ENCODE data around the gene PNPLA7. TPM values are rescaled to one million over a fixed set of nuclear protein-coding genes. Genes with fewer than 3 reads are reported as not detected.
A peak's percentile ranks its signal among the peaks of the same experiment; 100 is the strongest.

Gene PNPLA7
- total RNA-seq, 4 donors from 2014 or later = 10.1 to 23.6 (median 11.6) TPM

DNA sequence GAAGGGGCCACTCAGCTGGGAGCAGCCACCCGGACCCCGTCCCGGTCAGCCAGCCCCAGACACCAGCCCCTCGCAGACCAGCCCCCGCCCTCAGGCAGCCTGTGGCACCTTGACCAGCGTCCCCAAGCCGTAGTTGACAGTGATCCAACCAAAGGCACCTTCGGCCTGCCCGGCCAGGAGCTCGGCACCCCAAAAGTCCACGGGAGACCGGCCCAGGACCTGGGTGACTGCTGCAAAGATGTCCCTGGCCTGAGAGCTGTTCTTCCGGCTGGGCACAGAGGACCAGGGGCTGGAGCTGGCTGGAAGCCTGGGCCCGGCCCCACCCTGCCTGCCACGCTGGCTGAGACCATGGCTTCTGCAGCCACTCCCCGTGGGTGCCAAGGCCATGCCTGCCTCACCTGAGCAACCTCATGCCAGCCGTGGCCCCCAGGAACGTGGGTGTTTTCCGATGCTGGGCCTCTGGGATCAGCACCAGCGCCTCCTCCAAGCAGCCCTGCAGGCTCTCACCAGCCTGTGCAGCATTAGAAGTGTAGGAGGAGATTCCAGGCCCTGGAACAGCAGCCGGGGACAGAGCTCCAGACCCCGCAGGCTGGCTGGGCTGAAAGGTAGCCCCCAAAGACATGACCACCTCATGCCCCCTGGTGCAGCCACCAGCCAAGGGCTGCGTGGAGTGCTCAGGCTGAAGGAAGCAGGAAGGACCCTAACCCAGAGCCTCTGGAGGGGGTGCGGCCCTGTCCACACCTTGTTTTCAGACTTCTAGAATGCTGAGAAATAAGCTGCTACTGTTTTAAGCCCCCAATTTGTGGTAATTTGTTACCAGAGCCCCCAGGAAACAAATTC lies 113.2 kb downstream of the PNPLA7 start:
- TF ChIP-seq POLR2A (IDR thresholded peaks at IDR 0.05) = no peak
- TF ChIP-seq, protein P1, sequence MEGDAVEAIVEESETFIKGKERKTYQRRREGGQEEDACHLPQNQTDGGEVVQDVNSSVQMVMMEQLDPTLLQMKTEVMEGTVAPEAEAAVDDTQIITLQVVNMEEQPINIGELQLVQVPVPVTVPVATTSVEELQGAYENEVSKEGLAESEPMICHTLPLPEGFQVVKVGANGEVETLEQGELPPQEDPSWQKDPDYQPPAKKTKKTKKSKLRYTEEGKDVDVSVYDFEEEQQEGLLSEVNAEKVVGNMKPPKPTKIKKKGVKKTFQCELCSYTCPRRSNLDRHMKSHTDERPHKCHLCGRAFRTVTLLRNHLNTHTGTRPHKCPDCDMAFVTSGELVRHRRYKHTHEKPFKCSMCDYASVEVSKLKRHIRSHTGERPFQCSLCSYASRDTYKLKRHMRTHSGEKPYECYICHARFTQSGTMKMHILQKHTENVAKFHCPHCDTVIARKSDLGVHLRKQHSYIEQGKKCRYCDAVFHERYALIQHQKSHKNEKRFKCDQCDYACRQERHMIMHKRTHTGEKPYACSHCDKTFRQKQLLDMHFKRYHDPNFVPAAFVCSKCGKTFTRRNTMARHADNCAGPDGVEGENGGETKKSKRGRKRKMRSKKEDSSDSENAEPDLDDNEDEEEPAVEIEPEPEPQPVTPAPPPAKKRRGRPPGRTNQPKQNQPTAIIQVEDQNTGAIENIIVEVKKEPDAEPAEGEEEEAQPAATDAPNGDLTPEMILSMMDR (IDR thresholded peaks at IDR 0.05) = no peak
- intact Hi-C loops (cut with DNase I) = no loop called here
- Histone ChIP-seq H3K27ac (peak overlapping the region in 1 of 3 donors; percentile 24), H3K4me1 (peaks cover 5 to 34% of the 10 kb centered on the region in 2 donors), H3K36me3 (no peaks in the 10 kb centered on the region), H3K27me3 (no peaks in the 10 kb centered on the region), H3K9me3 (no peaks in the 10 kb centered on the region), H3K4me3 (replicated peaks in 1 of 3) (no peak overlapping the region)
- no peak for DNase-seq
- 69 to 75% methylated on average over 5 to 15 of the region's 24 CpGs for WGBS, 2 donors

DNA sequence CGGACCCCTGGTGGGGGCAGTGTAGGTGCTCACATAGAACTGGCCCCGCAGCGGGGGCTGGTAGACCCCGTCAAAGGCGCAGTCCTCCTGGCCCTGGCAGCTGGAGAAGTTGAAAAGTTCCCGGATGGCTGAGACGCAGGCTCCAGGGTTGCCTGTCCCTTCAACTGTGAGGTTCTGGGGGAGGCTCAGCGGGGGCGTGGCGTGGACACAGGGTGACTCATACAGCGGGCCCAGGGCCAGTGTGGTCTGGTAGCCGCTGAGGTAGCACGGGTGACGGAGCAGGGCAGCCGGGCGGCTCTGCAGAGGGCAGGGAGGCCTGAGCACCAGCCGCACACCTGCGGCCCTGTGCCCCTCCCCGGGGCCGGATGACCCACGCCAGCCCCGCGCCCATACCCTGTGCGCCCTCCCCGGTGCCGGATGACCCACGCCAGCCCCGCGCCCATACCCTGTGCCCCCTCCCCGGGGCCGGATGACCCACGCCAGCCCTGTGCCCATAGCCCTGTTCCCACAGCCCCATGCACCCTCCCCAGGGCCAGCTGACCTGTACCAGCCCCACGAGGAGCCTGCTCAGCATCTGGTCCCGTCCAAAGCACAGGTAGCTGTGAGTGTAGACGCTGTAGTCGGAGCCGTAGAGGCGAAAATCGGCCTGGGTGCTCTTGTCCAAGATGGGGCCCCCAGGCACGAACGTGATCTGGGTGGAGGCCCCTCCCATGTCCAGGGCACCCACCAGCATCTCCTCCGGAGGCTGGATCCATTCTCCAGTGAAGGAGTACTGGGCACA lies 114.0 kb downstream of the PNPLA7 start:
- 65 to 74% methylated on average over 12 to 31 of the region's 42 CpGs for WGBS, 2 donors
- TF ChIP-seq, protein P1 (IDR thresholded peaks at IDR 0.05) = no peak
- TF ChIP-seq POLR2A (IDR thresholded peaks at IDR 0.05) = no peak
- Histone ChIP-seq H3K27ac (peak overlapping the region in 1 of 3 donors; percentile 56), H3K4me3 (replicated peaks in 1 of 3) (no peak overlapping the region), H3K36me3 (no peaks in the 10 kb centered on the region), H3K4me1 (peaks cover 0 to 27% of the 10 kb centered on the region in 2 donors), H3K27me3 (no peaks in the 10 kb centered on the region), H3K9me3 (no peaks in the 10 kb centered on the region)
- DNase-seq = peak; percentile 74 to 85
- intact Hi-C loops (cut with DNase I) = no loop called here

DNA sequence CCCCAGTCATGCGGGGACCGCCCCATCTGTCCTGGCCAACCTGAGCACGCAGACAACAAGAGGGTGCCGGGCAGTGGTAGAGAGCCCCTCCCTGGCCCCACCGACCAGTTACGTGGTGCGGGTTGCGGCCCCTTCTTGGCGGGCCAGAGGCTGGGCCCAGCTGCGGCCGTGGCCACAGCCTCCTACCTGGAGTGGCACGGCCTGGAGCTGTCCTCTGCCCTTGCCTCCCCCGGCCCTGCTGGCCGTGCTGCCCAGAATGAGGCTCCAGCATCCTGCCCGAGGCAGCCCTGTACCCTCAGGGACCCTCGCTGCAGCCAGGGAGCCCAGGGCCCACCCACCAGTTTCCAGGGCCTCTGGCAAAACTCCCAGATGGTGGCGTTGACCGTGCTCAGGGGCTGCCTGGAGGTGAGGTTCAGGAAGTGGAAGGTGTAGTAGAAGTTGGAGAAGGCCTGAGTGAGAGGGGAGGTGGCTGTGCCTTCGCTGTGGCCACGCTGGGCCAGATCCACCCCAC lies 114.8 kb downstream of the PNPLA7 start:
- intact Hi-C loops (cut with DNase I) = no loop called here
- no peak overlapping the region for H3K4me3 ChIP-seq (replicated peaks in 1 of 3)
- no peak for DNase-seq
- TF ChIP-seq POLR2A (IDR thresholded peaks at IDR 0.05) = no peak
- TF ChIP-seq, protein P1 (IDR thresholded peaks at IDR 0.05) = no peak
- H3K27ac ChIP-seq = peak overlapping the region in 1 of 3 donors; percentile 56
- no peaks in the 10 kb centered on the region for H3K9me3 ChIP-seq
- H3K4me1 ChIP-seq = peaks cover 0 to 27% of the 10 kb centered on the region in 2 donors
- 56 to 64% methylated on average over 7 to 8 of the region's 20 CpGs for WGBS, 2 donors
- H3K27me3 ChIP-seq = no peaks in the 10 kb centered on the region
- H3K36me3 ChIP-seq = no peaks in the 10 kb centered on the region

DNA sequence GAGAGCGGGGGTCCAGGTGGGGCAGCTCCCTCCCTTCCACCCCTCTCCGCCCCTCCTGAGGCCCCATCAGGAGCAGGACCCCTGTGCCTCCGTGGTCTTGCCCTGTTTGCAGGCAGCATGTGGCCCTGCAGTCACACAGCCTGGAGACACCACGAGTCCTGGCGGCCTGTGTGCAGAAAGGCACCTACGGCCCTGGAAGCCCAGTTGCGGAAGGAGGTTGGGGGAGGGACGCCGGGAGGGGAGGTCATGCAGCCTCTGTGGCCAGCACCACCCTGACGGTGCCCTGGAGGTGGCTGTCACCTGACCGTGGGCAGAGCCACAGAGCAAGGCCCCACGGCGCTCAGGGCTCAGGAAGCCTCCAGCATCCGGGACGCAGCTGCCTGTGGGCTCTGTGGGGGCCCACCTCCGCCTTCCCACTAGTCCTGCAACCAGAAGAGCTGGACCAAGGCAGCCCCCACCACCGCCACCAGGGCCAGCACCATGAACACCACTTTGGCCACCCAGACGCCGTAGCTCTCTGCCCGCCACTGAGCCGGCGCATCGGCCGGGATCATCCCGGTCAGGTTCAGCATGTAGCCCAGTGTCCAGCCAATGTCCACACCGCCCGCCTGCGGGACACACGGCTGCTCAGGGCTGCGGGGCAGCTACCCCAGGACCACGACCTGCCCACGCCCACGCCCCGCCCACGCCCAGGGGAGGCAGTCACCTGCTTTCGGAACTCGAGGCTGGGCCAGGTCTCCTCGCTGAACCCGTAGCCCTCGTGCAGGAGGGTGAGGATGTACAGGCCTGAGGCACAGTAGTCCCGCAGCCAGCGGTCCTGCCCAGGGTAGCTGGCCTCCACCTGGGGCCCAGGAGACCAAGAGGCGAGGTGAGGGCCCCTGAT lies 115.5 kb downstream of the PNPLA7 start:
- intact Hi-C loops (cut with DNase I) = no loop called here
- H3K27me3 ChIP-seq = no peaks in the 10 kb centered on the region
- no peaks in the 10 kb centered on the region for H3K36me3 ChIP-seq
- H3K4me3 ChIP-seq (replicated peaks in 1 of 3) = no peak overlapping the region
- TF ChIP-seq, protein P1 (IDR thresholded peaks at IDR 0.05) = no peak
- no peak for TF ChIP-seq POLR2A (IDR thresholded peaks at IDR 0.05)
- no peak overlapping the region for H3K27ac ChIP-seq
- peaks cover 0 to 27% of the 10 kb centered on the region in 2 donors for H3K4me1 ChIP-seq
- 85 to 92% methylated on average over 20 to 23 of the region's 43 CpGs for WGBS, 2 donors
- no peak for DNase-seq
- H3K9me3 ChIP-seq = no peaks in the 10 kb centered on the region

All from thyroid gland (tissue), 4 donors.